Hepatocyte (in vitro differentiated cells): ENCODE results near the gene RHOF. TPM values are rescaled to one million over a fixed set of nuclear protein-coding genes. Genes with fewer than 3 reads are reported as not detected.

Experiments used
- DNase-seq: peaks from one replicate; pipeline ENCODE4 v3.0.0-alpha.2; 2016; ENCODE audit warnings: low spot score
- H2AFZ ChIP-seq: fragments of 200-600 bp; sonication (generic); 2 replicates; pipeline ENCODE4 v1.6.0; 2016; ENCODE audit warnings: antibody characterized with exemption, mild to moderate bottlenecking
- H3K27ac ChIP-seq: fragments of 200-600 bp; sonication (generic); 2 replicates; pipeline ENCODE4 v1.5.1; 2016; ENCODE audit warnings: mild to moderate bottlenecking
- H3K27me3 ChIP-seq: fragments of 200-600 bp; sonication (generic); 2 replicates; pipeline ENCODE4 v1.6.1; 2016
- H3K36me3 ChIP-seq: fragments of 200-600 bp; sonication (generic); replicated peaks from 2 replicates; pipeline ENCODE4 v1.5.1; 2016; ENCODE audit warnings: low read depth; ENCODE audit not compliant: insufficient read depth
- H3K4me1 ChIP-seq: fragments of 200-600 bp; sonication (generic); 2 replicates; pipeline ENCODE4 v1.5.1; 2016; ENCODE audit warnings: mild to moderate bottlenecking, moderate library complexity; ENCODE audit not compliant: insufficient read depth
- H3K4me2 ChIP-seq: fragments of 200-600 bp; sonication (generic); 2 replicates; pipeline ENCODE4 v1.6.0; 2016
- H3K4me3 ChIP-seq: fragments of 200-600 bp; sonication (generic); 2 replicates; pipeline ENCODE4 v1.5.1; 2016; ENCODE audit warnings: mild to moderate bottlenecking
- H3K79me2 ChIP-seq: fragments of 200-600 bp; sonication (generic); 2 replicates; pipeline ENCODE4 v1.6.0; 2017; ENCODE audit warnings: mild to moderate bottlenecking
- H3K9me2 ChIP-seq: fragments of 200-600 bp; sonication (generic); replicated peaks from 2 replicates; pipeline ENCODE4 v1.6.0; 2017; ENCODE audit warnings: mild to moderate bottlenecking; ENCODE audit not compliant: insufficient read depth
- H3K9me3 ChIP-seq: fragments of 200-600 bp; sonication (generic); 2 replicates; pipeline ENCODE4 v1.5.1; 2016; ENCODE audit warnings: low read depth, mild to moderate bottlenecking
- H4K20me1 ChIP-seq: fragments of 200-600 bp; sonication (generic); 2 replicates; pipeline ENCODE4 v1.6.0; 2016; ENCODE audit warnings: mild to moderate bottlenecking; ENCODE audit not compliant: insufficient read depth, poor library complexity, severe bottlenecking
- EZH2 ChIP-seq: fragments of 200-600 bp; sonication (generic); IDR thresholded peaks from 2 replicates; pipeline ENCODE4 v1.6.1; 2016; ENCODE audit warnings: antibody characterized with exemption, mild to moderate bottlenecking, borderline replicate concordance
- EZH2phosphoT487 ChIP-seq: fragments of 200-600 bp; sonication (generic); IDR thresholded peaks from one replicate; pipeline ENCODE4 v1.6.1; 2018; ENCODE audit warnings: antibody characterized with exemption, mild to moderate bottlenecking, low read depth, moderate library complexity; ENCODE audit not compliant: unreplicated experiment, severe bottlenecking
- WGBS: methylation state at CpG from one replicate; pipeline ENCODE4 v1.1.6; 2016; ENCODE audit warnings: low lambda C conversion rate; ENCODE audit errors: missing lambda C conversion rate; 5-methylcytosine and 5-hydroxymethylcytosine counted together
- polyA plus RNA-seq: library from polyadenylated mRNA; unstranded; fragments of >200 nt; fragmentation: Nextera tagmentation; extraction: Ambion mirVana; gene quantifications from 2 replicates; pipeline ENCODE4 v1.2.1, GENCODE V29; 2016
- total RNA-seq: library from RNA; depleted of rRNA; stranded (reverse); fragments of >200 nt; gene quantifications from 2 replicates; pipeline ENCODE4 v1.2.3, GENCODE V29; 2014
- TF ChIP-seq, protein P1 (sequence below): fragments of 200-600 bp; sonication (generic); IDR thresholded peaks from 2 replicates; pipeline ENCODE4 v1.5.1; 2016; ENCODE audit warnings: antibody characterized with exemption, mild to moderate bottlenecking; ENCODE audit not compliant: poor library complexity

RHOF gene
- total and polyA plus RNA-seq, 2 experiments from 2014 or later, result 40.4 to 45.3 TPM

DNA sequence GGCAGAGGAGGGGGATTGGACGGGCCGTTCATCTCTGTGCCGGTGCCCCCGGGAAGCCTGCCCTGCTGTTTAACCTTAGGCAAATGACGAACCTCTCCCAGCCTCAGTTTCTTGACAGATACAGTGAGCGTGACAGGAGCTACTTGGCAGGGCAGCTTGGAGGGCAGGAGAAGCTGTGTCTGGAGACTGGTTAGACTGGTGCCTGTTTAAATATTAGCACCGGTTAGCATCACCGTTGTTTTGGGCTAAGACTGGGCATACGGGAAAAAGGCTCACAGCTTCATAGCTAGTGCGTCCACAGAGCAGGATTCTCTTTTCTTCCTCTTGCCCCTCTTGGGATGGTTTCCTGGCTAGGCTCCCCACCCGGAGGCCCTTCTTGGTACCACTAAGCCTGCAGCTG is 38.7 kb downstream of the RHOF start:
- Histone ChIP-seq H3K27me3 (no peaks in the 10 kb centered on the region), H3K4me1 (no peaks in the 10 kb centered on the region), H3K9me2 (no peaks in the 10 kb centered on the region), H3K4me3 (no peak overlapping the region), H3K27ac (no peak overlapping the region), H4K20me1 (no peaks in the 10 kb centered on the region), H3K36me3 (no peaks in the 10 kb centered on the region), H3K9me3 (no peaks in the 10 kb centered on the region), H3K79me2 (no peaks in the 10 kb centered on the region), H2AFZ (no peak overlapping the region), H3K4me2 (no peak overlapping the region)
- WGBS, result 90% methylated on average over 11 of the region's 11 CpGs
- TF ChIP-seq EZH2 (no peak), EZH2phosphoT487 (no peak)
- TF ChIP-seq, protein P1, sequence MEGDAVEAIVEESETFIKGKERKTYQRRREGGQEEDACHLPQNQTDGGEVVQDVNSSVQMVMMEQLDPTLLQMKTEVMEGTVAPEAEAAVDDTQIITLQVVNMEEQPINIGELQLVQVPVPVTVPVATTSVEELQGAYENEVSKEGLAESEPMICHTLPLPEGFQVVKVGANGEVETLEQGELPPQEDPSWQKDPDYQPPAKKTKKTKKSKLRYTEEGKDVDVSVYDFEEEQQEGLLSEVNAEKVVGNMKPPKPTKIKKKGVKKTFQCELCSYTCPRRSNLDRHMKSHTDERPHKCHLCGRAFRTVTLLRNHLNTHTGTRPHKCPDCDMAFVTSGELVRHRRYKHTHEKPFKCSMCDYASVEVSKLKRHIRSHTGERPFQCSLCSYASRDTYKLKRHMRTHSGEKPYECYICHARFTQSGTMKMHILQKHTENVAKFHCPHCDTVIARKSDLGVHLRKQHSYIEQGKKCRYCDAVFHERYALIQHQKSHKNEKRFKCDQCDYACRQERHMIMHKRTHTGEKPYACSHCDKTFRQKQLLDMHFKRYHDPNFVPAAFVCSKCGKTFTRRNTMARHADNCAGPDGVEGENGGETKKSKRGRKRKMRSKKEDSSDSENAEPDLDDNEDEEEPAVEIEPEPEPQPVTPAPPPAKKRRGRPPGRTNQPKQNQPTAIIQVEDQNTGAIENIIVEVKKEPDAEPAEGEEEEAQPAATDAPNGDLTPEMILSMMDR, result no peak
- no peak for DNase-seq

DNA sequence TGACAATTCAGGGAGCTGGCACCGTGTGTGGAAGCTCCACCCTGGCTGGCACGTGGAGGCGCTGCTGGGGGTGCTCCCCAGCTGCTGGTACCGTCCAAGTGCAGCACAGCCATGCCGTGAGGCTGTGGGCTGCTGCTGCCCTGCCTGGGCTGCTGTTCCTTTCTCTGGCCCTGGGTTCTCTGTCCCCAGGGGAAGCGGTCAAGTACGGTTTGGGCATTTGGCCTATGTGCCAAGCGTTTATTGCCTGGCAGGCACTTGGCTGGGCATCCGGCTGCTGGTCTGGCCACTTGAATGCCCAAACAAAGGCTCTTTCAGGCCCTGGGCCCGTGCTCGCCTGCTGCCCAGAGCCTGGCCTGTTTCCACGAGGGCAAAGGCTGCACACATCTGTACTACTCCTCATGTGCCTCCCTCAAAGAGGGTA is 39.6 kb downstream of the RHOF start:
- no peaks in the 10 kb centered on the region for H3K36me3 ChIP-seq
- H3K79me2 ChIP-seq, result no peaks in the 10 kb centered on the region
- H3K4me1 ChIP-seq, result no peaks in the 10 kb centered on the region
- TF ChIP-seq, protein P1, result no peak
- TF ChIP-seq EZH2, result no peak
- no peak for TF ChIP-seq EZH2phosphoT487
- H4K20me1 ChIP-seq, result no peaks in the 10 kb centered on the region
- no peak for DNase-seq
- H3K4me3 ChIP-seq, result no peak overlapping the region
- H2AFZ ChIP-seq, result no peak overlapping the region
- no peak overlapping the region for H3K4me2 ChIP-seq
- no peaks in the 10 kb centered on the region for H3K9me2 ChIP-seq
- no peaks in the 10 kb centered on the region for H3K9me3 ChIP-seq
- 92% methylated on average over 12 of the region's 12 CpGs for WGBS
- no peak overlapping the region for H3K27ac ChIP-seq
- no peaks in the 10 kb centered on the region for H3K27me3 ChIP-seq

DNA sequence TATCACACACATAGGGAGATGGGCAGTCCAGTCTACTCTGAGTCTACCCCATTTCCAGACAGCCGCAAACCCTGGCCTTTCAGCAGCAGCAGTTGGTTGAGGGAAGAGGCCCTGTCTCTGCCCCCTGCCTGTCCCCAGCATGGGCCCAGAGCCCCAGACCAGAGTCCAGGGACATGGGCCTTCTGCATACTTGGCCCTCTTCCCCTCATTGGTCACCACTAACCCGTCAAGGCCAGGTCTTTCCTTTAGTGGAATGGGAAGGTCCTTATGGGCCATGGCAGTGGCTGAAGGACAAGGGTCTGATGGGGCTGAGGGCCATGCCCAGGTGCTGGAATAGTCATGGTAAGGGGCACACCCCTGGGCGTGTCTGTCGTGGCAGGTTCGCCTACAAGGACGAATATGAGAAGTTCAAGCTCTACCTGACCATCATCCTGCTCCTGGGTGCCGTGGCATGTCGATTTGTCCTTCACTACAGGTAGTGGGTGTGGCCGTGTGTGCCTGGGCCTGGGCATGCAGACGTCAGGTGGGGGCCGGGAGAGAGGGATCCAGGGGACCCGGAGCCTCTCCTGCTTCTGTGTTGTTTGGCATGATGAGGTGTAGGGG is 41.6 kb downstream of the RHOF start:
- H3K4me1 ChIP-seq, result peaks cover 5% of the 10 kb centered on the region
- no peaks in the 10 kb centered on the region for H3K9me3 ChIP-seq
- DNase-seq, result no peak
- H3K27ac ChIP-seq, result no peak overlapping the region
- TF ChIP-seq EZH2 (no peak), EZH2phosphoT487 (no peak)
- TF ChIP-seq, protein P1, result no peak
- no peak overlapping the region for H3K4me3 ChIP-seq
- no peaks in the 10 kb centered on the region for H3K36me3 ChIP-seq
- no peaks in the 10 kb centered on the region for H4K20me1 ChIP-seq
- H3K9me2 ChIP-seq, result no peaks in the 10 kb centered on the region
- H3K27me3 ChIP-seq, result no peaks in the 10 kb centered on the region
- no peaks in the 10 kb centered on the region for H3K79me2 ChIP-seq
- H3K4me2 ChIP-seq, result no peak overlapping the region
- WGBS, result 95% methylated on average over 12 of the region's 12 CpGs
- no peak overlapping the region for H2AFZ ChIP-seq
